Stimulated activated CD4-positive, alpha-beta T cell treated with anti-CD3 and anti-CD28 coated beads, Interleukin-12 subunit alpha, Interleukin-12 subunit beta, amount 100 ng/mL, for 24 hours (primary cell): Measurements from ENCODE around the gene MYD88.
A peak's percentile ranks its signal among the peaks of the same experiment; 100 is the strongest.
"Not testable (repeated sequence)": the region's sequence is repeated elsewhere in the genome, so short reads cannot be mapped to it uniquely, and the experiment has no call there.

ENCODE experiments used
- DNase-seq, 2 experiments: peaks; one replicate each; pipeline ENCODE4 v3.0.0-alpha.2; 2020; ENCODE audit warnings: low read depth in 2 of 2

MYD88 gene

DNA sequence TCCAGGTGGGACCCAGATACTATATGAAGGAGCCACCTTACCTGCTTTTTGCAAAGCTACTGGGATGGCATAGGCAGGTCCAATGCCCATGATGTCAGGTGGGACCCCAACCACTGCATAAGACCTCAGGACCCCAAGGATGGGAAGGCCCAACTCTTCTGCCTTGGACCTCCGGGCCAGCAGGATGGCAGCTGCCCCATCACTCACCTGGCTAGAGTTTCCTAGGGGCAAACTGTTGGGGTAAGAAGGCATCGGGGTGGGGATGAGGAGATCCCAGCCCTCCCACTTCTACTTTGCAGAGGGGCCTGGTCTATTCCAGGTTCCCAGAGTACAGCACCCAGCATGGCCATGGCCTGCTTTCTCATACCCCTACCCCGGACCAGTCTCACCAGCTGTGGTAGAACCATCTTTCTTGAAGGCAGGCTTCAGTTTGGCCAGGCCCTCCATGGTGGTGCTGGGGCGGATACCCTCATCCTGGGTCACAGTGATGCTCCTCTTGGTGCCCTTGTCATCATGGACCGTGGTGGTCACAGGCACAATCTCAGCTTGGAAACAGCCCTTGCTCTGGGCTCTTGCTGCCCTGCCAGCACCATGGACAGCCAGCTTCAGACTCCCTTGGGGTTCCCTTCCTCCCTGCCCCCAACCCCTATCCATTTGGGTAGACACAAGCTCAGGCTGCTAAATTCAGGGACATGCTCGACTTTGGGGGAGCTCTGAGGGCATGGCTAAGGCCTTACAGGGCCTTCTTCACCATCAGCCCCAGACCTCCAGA, 12.2 kb upstream of the MYD88 start:
- no peak for DNase-seq

- DNase-seq, result no peak
These were observed 10.7 kb upstream of the MYD88 start for GRCh38 chr3:38127611-38128302.

GRCh38 chr3:38128303-38128655, 10.2 kb upstream of the MYD88 start:
- no peak for DNase-seq

DNA sequence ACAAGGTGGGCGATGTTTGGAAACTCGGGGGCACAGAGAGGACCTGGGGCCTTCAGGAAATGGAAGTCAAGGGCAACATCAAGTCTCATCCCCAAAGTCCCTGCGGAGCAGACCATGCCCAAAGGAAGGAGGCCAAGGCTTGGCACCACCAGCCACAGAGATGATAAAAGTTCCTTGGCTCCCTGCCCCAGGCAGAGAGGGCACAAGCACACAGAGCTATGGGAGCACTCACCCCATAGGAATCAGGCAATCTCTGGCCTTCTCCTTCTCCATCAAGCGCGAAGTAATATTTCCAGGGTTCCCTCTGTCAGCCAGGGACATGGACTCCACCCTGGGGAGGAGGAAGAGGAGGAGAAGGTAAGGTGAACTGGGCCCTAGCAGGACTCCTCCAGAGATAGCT, 9.4 kb upstream of the MYD88 start:
- DNase-seq, result no peak

GRCh38 chr3:38130631-38131065, 7.8 kb upstream of the MYD88 start:
- no peak for DNase-seq

DNA sequence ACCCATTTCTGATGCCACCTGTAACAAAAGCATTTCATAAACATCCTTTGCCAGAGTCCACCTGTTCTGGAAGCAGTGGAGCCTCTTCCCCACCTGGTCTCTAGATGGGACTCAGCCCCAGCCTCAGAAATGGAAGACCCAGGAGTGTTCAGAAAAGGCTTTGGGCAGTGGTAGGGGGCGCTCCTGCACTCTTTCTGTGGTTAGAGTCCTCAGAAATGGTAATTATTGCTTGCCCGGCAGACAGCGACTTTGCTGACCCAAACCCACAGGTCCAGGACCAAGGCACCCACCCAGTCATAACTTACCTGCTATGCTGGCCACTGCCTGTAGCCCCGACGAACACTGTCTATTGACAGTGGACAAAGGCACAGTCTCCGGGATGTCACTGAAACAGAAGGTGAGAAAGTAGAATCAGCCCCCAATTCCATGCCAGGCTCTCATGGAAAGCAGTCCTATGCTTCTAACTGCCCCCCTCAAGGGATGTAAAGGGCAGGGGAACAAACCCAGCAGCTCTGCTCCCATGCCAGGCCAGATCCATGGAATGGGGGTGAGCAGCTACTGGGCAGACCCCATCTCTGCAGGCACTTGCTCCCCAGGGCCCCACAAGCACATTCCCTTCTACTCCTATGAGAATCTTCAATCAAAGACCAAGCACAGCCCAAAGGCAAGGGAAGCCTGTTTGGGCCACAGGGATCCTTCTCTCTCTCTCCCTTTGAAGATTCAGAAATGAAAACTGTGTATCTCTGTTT, 6.7 kb upstream of the MYD88 start:
- DNase-seq, result no peak

DNA sequence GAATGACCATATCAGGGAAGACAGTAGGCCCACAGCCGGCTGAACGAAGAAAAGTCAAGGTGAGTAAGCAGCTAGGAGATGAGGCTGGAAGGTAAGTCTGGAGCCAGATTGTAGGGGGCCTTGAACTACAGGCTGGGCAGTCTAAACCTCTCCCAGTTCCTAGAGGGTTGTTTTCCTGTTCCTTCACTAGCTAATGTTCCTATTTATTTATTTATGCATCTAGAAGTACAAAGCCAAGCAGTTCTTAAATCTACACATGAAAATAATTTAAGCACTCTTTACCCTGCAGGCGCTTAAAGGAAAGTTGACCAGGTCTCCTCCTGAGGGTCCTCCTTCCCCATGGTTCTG, 5.3 kb upstream of the MYD88 start:
- no peak for DNase-seq

- no peak for DNase-seq
These were observed 4.7 kb upstream of the MYD88 start for GRCh38 chr3:38133557-38134405.

DNA sequence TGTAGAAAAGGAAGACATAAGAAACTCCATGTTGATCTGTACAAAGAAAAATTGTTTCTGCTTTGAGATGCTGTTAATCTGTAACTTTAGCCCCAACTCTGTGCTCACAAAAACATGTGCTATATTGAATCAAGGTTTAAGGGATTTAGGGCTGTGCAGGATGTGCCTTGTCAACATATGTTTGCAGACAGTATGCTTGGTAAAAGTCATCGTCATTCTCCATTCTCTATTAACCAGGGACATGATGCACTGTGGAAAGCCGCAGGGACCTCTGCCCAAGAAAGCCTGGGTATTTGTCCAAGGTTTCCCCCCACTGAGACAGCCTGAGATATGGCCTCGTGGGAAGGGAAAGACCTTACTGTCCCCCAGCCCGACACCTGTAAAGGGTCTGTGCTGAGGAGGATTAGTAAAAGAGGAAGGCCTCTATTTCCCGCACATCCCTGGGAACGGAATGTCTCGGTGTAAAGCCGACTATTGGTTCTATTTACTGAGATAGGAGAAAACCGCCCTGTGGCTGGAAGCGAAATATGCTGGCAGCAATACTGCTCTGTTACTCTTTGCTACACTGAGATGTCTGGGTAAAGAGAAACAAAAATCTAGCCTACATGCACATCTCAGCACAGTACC, 3.8 kb upstream of the MYD88 start:
- not testable (repeated sequence) for DNase-seq

GRCh38 chr3:38135621-38136277, 2.7 kb upstream of the MYD88 start:
- DNase-seq, result not testable (repeated sequence)

DNA sequence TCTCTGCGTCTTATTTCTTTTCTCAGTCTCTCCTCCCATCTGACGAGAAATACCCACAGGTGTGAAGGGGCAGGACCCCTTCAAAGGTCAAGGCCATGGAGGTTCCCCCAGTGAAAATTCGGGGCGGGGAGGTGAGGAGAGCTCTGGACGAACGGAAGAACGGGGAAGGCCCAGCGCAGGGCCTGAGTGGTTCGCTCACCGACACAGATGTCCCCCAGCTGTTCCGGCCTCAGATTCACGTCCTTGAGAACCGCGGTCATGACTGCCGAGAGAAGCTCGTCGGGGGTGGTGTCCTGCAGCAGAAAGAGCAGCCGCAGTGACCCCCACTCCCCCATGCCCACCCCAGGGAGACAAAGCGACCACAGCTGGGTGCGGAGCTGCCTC, 2.1 kb upstream of the MYD88 start:
- DNase-seq, result no peak

DNA sequence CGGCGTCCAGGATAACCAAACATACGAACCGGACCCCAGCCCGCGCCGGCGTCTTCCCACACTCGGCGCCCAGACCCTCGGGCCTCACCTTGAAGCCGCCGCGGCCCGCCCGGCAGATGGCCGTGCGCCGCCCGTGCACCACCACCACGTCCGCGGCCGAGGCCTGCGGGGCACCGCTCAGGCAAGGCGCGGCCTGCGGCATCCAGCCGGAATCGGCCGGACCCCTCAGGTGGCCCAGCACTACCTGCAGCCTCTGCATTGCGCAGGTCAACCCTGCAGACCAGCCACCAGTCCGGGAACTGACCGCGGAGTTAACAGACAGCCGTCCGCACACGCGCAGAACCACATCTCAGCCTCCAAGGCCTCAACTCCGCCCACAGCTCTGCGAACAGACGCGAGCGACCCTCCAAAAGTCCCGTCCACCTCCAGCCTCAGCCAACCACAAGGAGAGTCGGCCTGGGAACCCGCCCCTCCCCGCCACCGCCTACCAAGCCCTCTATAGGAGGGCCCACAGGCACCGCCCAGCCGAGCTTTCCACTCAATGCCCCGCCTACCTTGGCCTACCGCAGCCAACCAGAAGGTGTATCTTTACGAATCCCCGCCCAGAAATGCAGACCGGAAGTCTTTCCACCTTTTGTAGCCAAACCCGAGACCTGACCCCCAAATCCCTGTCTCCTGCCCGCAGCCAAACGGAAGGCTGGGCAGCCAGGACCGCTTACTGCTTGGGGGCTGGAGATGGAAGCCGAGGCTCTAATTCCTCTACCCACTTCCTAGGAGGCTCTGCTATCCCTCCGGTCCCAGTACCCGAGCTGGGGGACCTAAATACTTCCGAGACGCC, 1.5 kb upstream of the MYD88 start, which contains the start of gene ACAA1:
TSS of gene ACAA1 (minus strand) at position 351 of the 838 bp plus-strand sequence. CDS start at position 259, 92 bp downstream.
- DNase-seq, result peak; percentile 96 to 99

GRCh38 chr3:38137615-38138348, 679 bp upstream of the MYD88 start:
- DNase-seq, result no peak

DNA sequence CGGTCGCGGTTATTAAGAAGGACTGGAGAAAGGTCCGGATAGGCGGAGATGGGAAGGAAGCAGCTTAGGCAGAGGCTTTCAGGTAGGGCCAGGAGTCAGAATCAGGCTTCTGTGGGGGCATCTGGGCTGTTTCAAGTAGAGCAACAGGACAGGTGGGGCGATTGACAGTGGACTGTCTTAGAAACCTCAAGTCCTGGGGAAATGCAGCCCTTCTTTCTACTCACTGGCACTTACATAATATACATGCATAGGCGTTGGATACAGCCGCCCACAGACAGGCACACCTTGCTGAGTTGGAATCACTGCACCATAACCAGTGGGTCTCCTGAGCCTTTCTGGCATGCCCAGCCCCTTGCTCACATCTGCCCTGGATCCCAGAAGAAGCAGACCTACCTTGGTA, 730 bp downstream of the MYD88 start:
- no peak for DNase-seq

DNA sequence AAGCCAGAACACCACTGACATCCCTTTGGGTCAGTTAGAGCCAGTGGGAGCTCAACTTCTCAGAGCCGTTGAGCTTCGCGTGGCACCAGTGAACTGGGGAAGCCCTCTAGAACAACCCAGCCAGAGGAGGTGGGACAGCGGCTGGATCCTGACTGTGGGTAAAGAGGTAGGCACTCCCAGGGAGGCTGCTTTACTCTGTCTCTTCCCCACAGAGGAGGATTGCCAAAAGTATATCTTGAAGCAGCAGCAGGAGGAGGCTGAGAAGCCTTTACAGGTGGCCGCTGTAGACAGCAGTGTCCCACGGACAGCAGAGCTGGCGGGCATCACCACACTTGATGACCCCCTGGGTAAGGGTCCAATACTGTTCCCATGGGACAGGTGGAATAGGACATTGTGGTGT, 1.2 kb downstream of the MYD88 start:
- DNase-seq, result no peak

- no peak for DNase-seq
These were observed 2.1 kb downstream of the MYD88 start for GRCh38 chr3:38140326-38141172.

GRCh38 chr3:38141173-38141951, 2.9 kb downstream of the MYD88 start:
- no peak for DNase-seq

- no peak for DNase-seq
These were observed 3.5 kb downstream of the MYD88 start for GRCh38 chr3:38141952-38142273.
